HepG2 (cell line): ENCODE measurements around the gene PSIP1. TPM values are rescaled to one million over a fixed set of nuclear protein-coding genes. Genes with fewer than 3 reads are reported as not detected.
A peak's percentile ranks its signal among the peaks of the same experiment; 100 is the strongest.

Experiments used
- CHD2 ChIP-seq: IDR thresholded peaks from 2 replicates; pipeline ENCODE4 v1.6.1; 2011; ENCODE audit warnings: low read depth, low read length, improper control_type of control experiment
- ESRRA ChIP-seq: sonication (generic); formaldehyde crosslinking; IDR thresholded peaks from 2 replicates; pipeline ENCODE4 v1.5.1; 2020; ENCODE audit warnings: mild to moderate bottlenecking, low read depth, missing genetic modification reagents
- NFIB ChIP-seq: sonication (generic); formaldehyde crosslinking; IDR thresholded peaks from 2 replicates; pipeline ENCODE4 v1.9.0; 2021; ENCODE audit warnings: missing genetic modification reagents, mild to moderate bottlenecking, borderline replicate concordance
- PHF8 ChIP-seq: sonication (generic); formaldehyde crosslinking; IDR thresholded peaks from 2 replicates; pipeline ENCODE4 v1.5.0; 2020; ENCODE audit warnings: missing genetic modification reagents
- SNAPC2 ChIP-seq: sonication (generic); formaldehyde crosslinking; IDR thresholded peaks from 2 replicates; pipeline ENCODE4 v1.8.1; 2022; ENCODE audit warnings: mild to moderate bottlenecking, missing genetic modification reagents
- SUZ12 ChIP-seq: fragments of 150-350 bp; IDR thresholded peaks from 2 replicates; pipeline ENCODE4 v1.6.1; 2014; ENCODE audit warnings: low read depth, low read length
- ZBTB3 ChIP-seq: sonication (generic); formaldehyde crosslinking; IDR thresholded peaks from 2 replicates; pipeline ENCODE4 v1.4.0; 2020; ENCODE audit warnings: low read depth, mild to moderate bottlenecking, moderate library complexity, missing genetic modification reagents, borderline replicate concordance
- ZFP36 ChIP-seq: fragments of 150-350 bp; IDR thresholded peaks from 2 replicates; pipeline ENCODE4 v1.6.1; 2018; ENCODE audit warnings: borderline replicate concordance, low read length, low read depth; ENCODE audit not compliant: partially characterized antibody
- ZNF160 ChIP-seq: sonication (generic); formaldehyde crosslinking; IDR thresholded peaks from 2 replicates; pipeline ENCODE4 v1.8.0; 2022; ENCODE audit warnings: mild to moderate bottlenecking, inconsistent platforms, missing genetic modification reagents
- ZNF335 ChIP-seq: sonication (generic); formaldehyde crosslinking; IDR thresholded peaks from 2 replicates; pipeline ENCODE4 v1.4.0; 2020; ENCODE audit warnings: missing genetic modification reagents
- ZNF670 ChIP-seq: sonication (generic); formaldehyde crosslinking; IDR thresholded peaks from 2 replicates; pipeline ENCODE4 v1.8.0; 2022; ENCODE audit warnings: mild to moderate bottlenecking, missing genetic modification reagents, borderline replicate concordance
- ZNF75D ChIP-seq: sonication (generic); formaldehyde crosslinking; IDR thresholded peaks from 2 replicates; pipeline ENCODE4 v1.8.1; 2023; ENCODE audit warnings: missing genetic modification reagents, mild to moderate bottlenecking, borderline replicate concordance
- polyA plus RNA-seq, 8 experiments: library from polyadenylated mRNA; depleted of rRNA in 3 of 8; stranded (reverse) in 7 of 8; unstranded in 1 of 8; fragments of >200 nt; fragmentation: Illumina TruSeq in 4 of 8; extraction: Trizol in 4 of 8; gene quantifications; 2 replicates each; pipeline versions ENCODE4 v1.2.1 to v1.2.3, GENCODE V29; 2011 to 2016; ENCODE audit warnings: low read depth in 4 of 8, missing spikeins in 1 of 8, mixed read lengths in 1 of 8; ENCODE audit not compliant: insufficient read depth in 1 of 8
- total RNA-seq, 5 experiments: library from RNA; depleted of rRNA; stranded (reverse); fragments of >200 nt; fragmentation: Illumina TruSeq; extraction: Trizol; gene quantifications; 2 replicates each; pipeline ENCODE4 v1.2.3, GENCODE V29; 2016; ENCODE audit warnings: low read depth in 1 of 5
- TF ChIP-seq, protein P1 (sequence below): sonication (generic); IDR thresholded peaks from 2 replicates; pipeline ENCODE4 v1.6.1; 2016; ENCODE audit warnings: low read depth, borderline replicate concordance
- TF ChIP-seq, protein P2 (sequence below): sonication (generic); formaldehyde crosslinking; IDR thresholded peaks from 2 replicates; pipeline ENCODE4 v1.4.0; 2020; ENCODE audit warnings: missing genetic modification reagents
- TF ChIP-seq, protein P3 (sequence below): sonication (generic); formaldehyde crosslinking; IDR thresholded peaks from 2 replicates; pipeline ENCODE4 v1.5.1; 2020; ENCODE audit warnings: mild to moderate bottlenecking, missing genetic modification reagents, moderate library complexity
- TF ChIP-seq, protein P4 (sequence below), 2 experiments: IDR thresholded peaks; 2 replicates each; pipeline ENCODE4 v1.6.1; 2011 to 2012; ENCODE audit warnings: low read length in 2 of 2, borderline replicate concordance in 1 of 2, low read depth in 1 of 2, mild to moderate bottlenecking in 1 of 2, moderate library complexity in 1 of 2
- TF ChIP-seq, protein P5 (sequence below): sonication (generic); formaldehyde crosslinking; IDR thresholded peaks from 2 replicates; pipeline ENCODE4 v1.4.0; 2020; ENCODE audit warnings: mild to moderate bottlenecking, missing genetic modification reagents, borderline replicate concordance

PSIP1 gene
- total and polyA plus RNA-seq, 2 of the 13 experiments (the other 11 are each of a cell fraction or from before 2014, with no cell fraction given) = 12.6 to 46.4 TPM

DNA sequence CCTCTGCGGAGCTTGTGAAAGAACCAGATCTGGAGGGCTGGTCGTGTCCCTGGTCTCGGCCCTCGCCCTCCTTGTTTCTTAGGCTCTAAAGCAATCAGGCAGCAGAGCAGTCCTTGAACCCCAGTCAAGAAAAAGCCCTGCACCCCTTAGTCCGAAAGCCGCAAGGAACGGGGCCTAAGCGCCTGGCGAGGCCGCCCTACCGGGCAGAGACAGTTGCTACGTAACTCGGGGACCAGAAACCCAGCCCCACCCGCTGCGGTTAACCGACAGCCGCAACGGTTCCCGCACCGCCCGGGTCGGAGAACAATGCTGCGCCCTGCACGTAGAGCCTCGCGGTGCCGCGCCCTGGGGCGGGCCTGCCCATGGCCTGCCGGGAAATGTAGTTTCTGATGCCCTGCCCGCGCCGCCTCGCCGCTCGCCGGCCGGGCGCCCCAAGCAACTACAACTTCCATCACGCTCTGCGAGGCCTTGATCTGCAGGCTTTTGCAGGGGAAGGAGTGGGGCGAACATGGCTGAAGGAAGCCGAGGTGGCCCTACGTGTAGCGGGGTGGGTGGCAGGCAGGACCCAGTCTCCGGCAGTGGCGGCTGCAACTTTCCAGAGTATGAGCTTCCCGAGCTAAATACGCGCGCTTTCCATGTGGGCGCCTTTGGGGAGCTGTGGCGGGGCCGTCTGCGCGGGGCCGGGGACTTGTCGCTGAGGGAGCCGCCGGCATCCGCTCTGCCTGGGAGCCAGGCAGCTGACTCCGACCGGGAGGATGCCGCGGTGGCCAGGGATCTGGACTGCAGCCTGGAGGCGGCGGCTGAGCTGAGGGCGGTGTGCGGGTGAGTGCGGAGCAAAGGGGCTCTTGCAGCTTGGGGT, 88.2 kb downstream of the PSIP1 start, which contains the start of gene SNAPC3 (continued):
- TF ChIP-seq, protein P1, sequence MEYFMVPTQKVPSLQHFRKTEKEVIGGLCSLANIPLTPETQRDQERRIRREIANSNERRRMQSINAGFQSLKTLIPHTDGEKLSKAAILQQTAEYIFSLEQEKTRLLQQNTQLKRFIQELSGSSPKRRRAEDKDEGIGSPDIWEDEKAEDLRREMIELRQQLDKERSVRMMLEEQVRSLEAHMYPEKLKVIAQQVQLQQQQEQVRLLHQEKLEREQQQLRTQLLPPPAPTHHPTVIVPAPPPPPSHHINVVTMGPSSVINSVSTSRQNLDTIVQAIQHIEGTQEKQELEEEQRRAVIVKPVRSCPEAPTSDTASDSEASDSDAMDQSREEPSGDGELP = peak; percentile 46; the same call in 1 of the 2 replicates
- no peak for TF ChIP-seq ZBTB3 (CRISPR knock-in tag)
- TF ChIP-seq, protein P2, sequence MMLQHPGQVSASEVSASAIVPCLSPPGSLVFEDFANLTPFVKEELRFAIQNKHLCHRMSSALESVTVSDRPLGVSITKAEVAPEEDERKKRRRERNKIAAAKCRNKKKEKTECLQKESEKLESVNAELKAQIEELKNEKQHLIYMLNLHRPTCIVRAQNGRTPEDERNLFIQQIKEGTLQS (CRISPR knock-in tag) = no peak; the same call in 1 of the 2 replicates
- TF ChIP-seq NFIB (CRISPR knock-in tag) = no peak
- TF ChIP-seq ESRRA = 0 out of 2 replicates have a peak, but pooled peaks have one; percentile 20
- TF ChIP-seq CHD2 = peak; percentile 92
- TF ChIP-seq ZNF670 = no peak
- TF ChIP-seq, protein P3, sequence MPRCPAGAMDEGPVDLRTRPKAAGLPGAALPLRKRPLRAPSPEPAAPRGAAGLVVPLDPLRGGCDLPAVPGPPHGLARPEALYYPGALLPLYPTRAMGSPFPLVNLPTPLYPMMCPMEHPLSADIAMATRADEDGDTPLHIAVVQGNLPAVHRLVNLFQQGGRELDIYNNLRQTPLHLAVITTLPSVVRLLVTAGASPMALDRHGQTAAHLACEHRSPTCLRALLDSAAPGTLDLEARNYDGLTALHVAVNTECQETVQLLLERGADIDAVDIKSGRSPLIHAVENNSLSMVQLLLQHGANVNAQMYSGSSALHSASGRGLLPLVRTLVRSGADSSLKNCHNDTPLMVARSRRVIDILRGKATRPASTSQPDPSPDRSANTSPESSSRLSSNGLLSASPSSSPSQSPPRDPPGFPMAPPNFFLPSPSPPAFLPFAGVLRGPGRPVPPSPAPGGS = peak; percentile 95
- TF ChIP-seq ZFP36 = no peak
- TF ChIP-seq SNAPC2 (CRISPR knock-in tag) = no peak
- peak; percentile 94 for TF ChIP-seq PHF8 (CRISPR knock-in tag)
- 0 out of 2 replicates have a peak, but pooled peaks have one; percentile 64 for TF ChIP-seq ZNF160 (CRISPR knock-in tag)
- TF ChIP-seq, protein P4, sequence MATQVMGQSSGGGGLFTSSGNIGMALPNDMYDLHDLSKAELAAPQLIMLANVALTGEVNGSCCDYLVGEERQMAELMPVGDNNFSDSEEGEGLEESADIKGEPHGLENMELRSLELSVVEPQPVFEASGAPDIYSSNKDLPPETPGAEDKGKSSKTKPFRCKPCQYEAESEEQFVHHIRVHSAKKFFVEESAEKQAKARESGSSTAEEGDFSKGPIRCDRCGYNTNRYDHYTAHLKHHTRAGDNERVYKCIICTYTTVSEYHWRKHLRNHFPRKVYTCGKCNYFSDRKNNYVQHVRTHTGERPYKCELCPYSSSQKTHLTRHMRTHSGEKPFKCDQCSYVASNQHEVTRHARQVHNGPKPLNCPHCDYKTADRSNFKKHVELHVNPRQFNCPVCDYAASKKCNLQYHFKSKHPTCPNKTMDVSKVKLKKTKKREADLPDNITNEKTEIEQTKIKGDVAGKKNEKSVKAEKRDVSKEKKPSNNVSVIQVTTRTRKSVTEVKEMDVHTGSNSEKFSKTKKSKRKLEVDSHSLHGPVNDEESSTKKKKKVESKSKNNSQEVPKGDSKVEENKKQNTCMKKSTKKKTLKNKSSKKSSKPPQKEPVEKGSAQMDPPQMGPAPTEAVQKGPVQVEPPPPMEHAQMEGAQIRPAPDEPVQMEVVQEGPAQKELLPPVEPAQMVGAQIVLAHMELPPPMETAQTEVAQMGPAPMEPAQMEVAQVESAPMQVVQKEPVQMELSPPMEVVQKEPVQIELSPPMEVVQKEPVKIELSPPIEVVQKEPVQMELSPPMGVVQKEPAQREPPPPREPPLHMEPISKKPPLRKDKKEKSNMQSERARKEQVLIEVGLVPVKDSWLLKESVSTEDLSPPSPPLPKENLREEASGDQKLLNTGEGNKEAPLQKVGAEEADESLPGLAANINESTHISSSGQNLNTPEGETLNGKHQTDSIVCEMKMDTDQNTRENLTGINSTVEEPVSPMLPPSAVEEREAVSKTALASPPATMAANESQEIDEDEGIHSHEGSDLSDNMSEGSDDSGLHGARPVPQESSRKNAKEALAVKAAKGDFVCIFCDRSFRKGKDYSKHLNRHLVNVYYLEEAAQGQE (IDR thresholded peaks at IDR 0.05; ENCODE audit: borderline replicate concordance in 1 of 2, low read depth in 1 of 2, low read length in 2 of 2) = no peak
- TF ChIP-seq ZNF335 (CRISPR knock-in tag) = peak; percentile 91
- TF ChIP-seq, protein P5, sequence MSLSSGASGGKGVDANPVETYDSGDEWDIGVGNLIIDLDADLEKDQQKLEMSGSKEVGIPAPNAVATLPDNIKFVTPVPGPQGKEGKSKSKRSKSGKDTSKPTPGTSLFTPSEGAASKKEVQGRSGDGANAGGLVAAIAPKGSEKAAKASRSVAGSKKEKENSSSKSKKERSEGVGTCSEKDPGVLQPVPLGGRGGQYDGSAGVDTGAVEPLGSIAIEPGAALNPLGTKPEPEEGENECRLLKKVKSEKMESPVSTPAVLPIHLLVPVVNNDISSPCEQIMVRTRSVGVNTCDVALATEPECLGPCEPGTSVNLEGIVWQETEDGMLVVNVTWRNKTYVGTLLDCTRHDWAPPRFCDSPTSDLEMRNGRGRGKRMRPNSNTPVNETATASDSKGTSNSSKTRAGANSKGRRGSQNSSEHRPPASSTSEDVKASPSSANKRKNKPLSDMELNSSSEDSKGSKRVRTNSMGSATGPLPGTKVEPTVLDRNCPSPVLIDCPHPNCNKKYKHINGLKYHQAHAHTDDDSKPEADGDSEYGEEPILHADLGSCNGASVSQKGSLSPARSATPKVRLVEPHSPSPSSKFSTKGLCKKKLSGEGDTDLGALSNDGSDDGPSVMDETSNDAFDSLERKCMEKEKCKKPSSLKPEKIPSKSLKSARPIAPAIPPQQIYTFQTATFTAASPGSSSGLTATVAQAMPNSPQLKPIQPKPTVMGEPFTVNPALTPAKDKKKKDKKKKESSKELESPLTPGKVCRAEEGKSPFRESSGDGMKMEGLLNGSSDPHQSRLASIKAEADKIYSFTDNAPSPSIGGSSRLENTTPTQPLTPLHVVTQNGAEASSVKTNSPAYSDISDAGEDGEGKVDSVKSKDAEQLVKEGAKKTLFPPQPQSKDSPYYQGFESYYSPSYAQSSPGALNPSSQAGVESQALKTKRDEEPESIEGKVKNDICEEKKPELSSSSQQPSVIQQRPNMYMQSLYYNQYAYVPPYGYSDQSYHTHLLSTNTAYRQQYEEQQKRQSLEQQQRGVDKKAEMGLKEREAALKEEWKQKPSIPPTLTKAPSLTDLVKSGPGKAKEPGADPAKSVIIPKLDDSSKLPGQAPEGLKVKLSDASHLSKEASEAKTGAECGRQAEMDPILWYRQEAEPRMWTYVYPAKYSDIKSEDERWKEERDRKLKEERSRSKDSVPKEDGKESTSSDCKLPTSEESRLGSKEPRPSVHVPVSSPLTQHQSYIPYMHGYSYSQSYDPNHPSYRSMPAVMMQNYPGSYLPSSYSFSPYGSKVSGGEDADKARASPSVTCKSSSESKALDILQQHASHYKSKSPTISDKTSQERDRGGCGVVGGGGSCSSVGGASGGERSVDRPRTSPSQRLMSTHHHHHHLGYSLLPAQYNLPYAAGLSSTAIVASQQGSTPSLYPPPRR (CRISPR knock-in tag) = peak; percentile 17; the same call in 1 of the 2 replicates
- peak; percentile 93 for TF ChIP-seq SUZ12
- no peak for TF ChIP-seq ZNF75D
